ENCODE results near the gene DLGAP1.

DLGAP1 gene

GRCh38 chr18:3852321-3852720, 602.8 kb downstream of the DLGAP1 start:
- no peak for DNase-seq

- no peak for DNase-seq
Measured at GRCh38 chr18:3851159-3851558, 603.9 kb downstream of the DLGAP1 start.

- DNase-seq = no peak
Measured at GRCh38 chr18:3848316-3848715, 606.8 kb downstream of the DLGAP1 start.

GRCh38 chr18:3845161-3845560, 609.9 kb downstream of the DLGAP1 start:
- DNase-seq = no peak

- DNase-seq = no peak
Measured at GRCh38 chr18:3842844-3843243, 612.3 kb downstream of the DLGAP1 start.

- DNase-seq = no peak
Measured at GRCh38 chr18:3840766-3841165, 614.3 kb downstream of the DLGAP1 start.

- DNase-seq = no peak
Measured at GRCh38 chr18:3839581-3839981, 615.5 kb downstream of the DLGAP1 start.

- no peak for DNase-seq
Measured at GRCh38 chr18:3836483-3837335, 618.4 kb downstream of the DLGAP1 start.

GRCh38 chr18:3832025-3832638, 623.0 kb downstream of the DLGAP1 start:
- peak in 1 of 2 experiments; percentile 24 for DNase-seq

GRCh38 chr18:3830604-3831003, 624.5 kb downstream of the DLGAP1 start:
- no peak for DNase-seq

- no peak for DNase-seq
Measured at GRCh38 chr18:3827236-3827845, 627.8 kb downstream of the DLGAP1 start.

GRCh38 chr18:3826021-3826420, 629.1 kb downstream of the DLGAP1 start:
- no peak for DNase-seq

GRCh38 chr18:3824101-3824500, 631.0 kb downstream of the DLGAP1 start:
- no peak for DNase-seq

GRCh38 chr18:3823073-3823472, 632.0 kb downstream of the DLGAP1 start:
- no peak for DNase-seq

- DNase-seq = no peak
Measured at GRCh38 chr18:3821524-3821923, 633.6 kb downstream of the DLGAP1 start.

- no peak for DNase-seq
Measured at GRCh38 chr18:3819961-3820360, 635.1 kb downstream of the DLGAP1 start.

GRCh38 chr18:3816610-3817363, 638.3 kb downstream of the DLGAP1 start:
- no peak for DNase-seq

GRCh38 chr18:3815991-3816390, 639.1 kb downstream of the DLGAP1 start:
- DNase-seq = no peak

GRCh38 chr18:3814816-3815215, 640.3 kb downstream of the DLGAP1 start:
- no peak for DNase-seq

GRCh38 chr18:3810296-3810695, 644.8 kb downstream of the DLGAP1 start:
- no peak for DNase-seq

GRCh38 chr18:3808985-3809780, 645.9 kb downstream of the DLGAP1 start:
- no peak for DNase-seq

GRCh38 chr18:3806656-3807055, 648.5 kb downstream of the DLGAP1 start:
- no peak for DNase-seq
